B cell (primary cell): ENCODE results near the gene SERF2. TPM values are rescaled to one million over a fixed set of nuclear protein-coding genes. Genes with fewer than 3 reads are reported as not detected.

Source experiments
- ATAC-seq: fragments of 200-7000 bp; cut with Tn5 transposase; one replicate; pipeline ENCODE4 v1.10.0; 2021; ENCODE audit warnings: low read depth, mild to moderate bottlenecking, moderate number of reproducible peaks, moderate library complexity
- CTCF ChIA-PET: fragments of 350-600 bp; sonication (Branson Sonifier 250); formaldehyde crosslinking; loops from one replicate; lab custom pipeline; 2021; ENCODE audit warnings: antibody characterized with exemption, inconsistent platforms; lab: Charles Lee
- POLR2A ChIA-PET: fragments of 350-600 bp; sonication (Branson Sonifier 250); formaldehyde crosslinking; loops from one replicate; lab custom pipeline; 2021; ENCODE audit warnings: antibody characterized with exemption; lab: Charles Lee
- DNase-seq: peaks from one replicate; pipeline ENCODE4 v3.0.0; 2013
- H2AFZ ChIP-seq: 2 replicates; pipeline ENCODE4 v1.6.1; 2012; ENCODE audit warnings: mild to moderate bottlenecking, low read depth, low read length; ENCODE audit not compliant: insufficient read depth, poor library complexity, severe bottlenecking
- H3K27ac ChIP-seq, 2 donors: 1 replicate in 1 of 2; 2 replicates in 1 of 2; pipeline ENCODE4 v1.5.1; 2012 to 2013; ENCODE audit warnings: low read length in 2 of 2, mild to moderate bottlenecking in 2 of 2, moderate library complexity in 1 of 2
- H3K27me3 ChIP-seq, 4 experiments: fragments of 200-600 bp in 1 of 4; sonication (generic) in 1 of 4; replicated peaks in 1 of 4; 1 replicate in 2 of 4; 2 replicates in 2 of 4; pipeline versions ENCODE4 v1.6.1 to v1.7.0; 2013 to 2016; ENCODE audit warnings: low read length in 3 of 4, mild to moderate bottlenecking in 2 of 4, mixed read lengths in 1 of 4, moderate library complexity in 1 of 4; ENCODE audit not compliant: insufficient read depth in 4 of 4, control insufficient read depth in 3 of 4; ENCODE audit errors: control extremely low read depth in 1 of 4
- H3K36me3 ChIP-seq, 2 experiments: replicated peaks in 1 of 2; 1 replicate in 1 of 2; 2 replicates in 1 of 2; pipeline versions ENCODE4 v1.6.1 to v1.7.1; 2013; ENCODE audit warnings: low read length in 1 of 2; ENCODE audit not compliant: insufficient read depth in 2 of 2, control insufficient read depth in 1 of 2; ENCODE audit errors: control extremely low read depth in 1 of 2, extremely low read depth in 1 of 2
- H3K4me1 ChIP-seq, 2 donors: fragments of 200-600 bp in 1 of 2; sonication (generic) in 1 of 2; 1 replicate in 1 of 2; 2 replicates in 1 of 2; pipeline versions ENCODE4 v1.5.1 to v1.6.1; 2013 to 2017; ENCODE audit warnings: low read length in 2 of 2; ENCODE audit not compliant: control insufficient read depth in 2 of 2, insufficient read depth in 2 of 2
- H3K4me2 ChIP-seq: replicated peaks from 2 replicates; pipeline ENCODE3; 2012; ENCODE audit warnings: mild to moderate bottlenecking, low read depth, low read length; ENCODE audit not compliant: poor library complexity, severe bottlenecking
- H3K4me3 ChIP-seq, 5 experiments: fragments of 200-600 bp in 1 of 5; sonication (generic) in 1 of 5; 1 replicate in 3 of 5; 2 replicates in 2 of 5; pipeline versions ENCODE4 v1.5.1 to v1.7.0; 2011 to 2016; ENCODE audit warnings: low read length in 4 of 5, mild to moderate bottlenecking in 4 of 5, low read depth in 2 of 5, control low read depth in 1 of 5, moderate library complexity in 1 of 5; ENCODE audit not compliant: insufficient read depth in 1 of 5; ENCODE audit errors: control extremely low read depth in 1 of 5, extremely low read depth in 1 of 5
- H3K79me2 ChIP-seq: fragments of 200-600 bp; sonication (generic); one replicate; pipeline ENCODE4 v1.6.0; 2016; ENCODE audit warnings: low read length; ENCODE audit not compliant: control insufficient read depth, insufficient read depth
- H3K9ac ChIP-seq: fragments of 200-600 bp; sonication (generic); 2 replicates; pipeline ENCODE4 v1.6.1; 2017; ENCODE audit warnings: mild to moderate bottlenecking, low read length, moderate library complexity
- H3K9me3 ChIP-seq, 3 donors: one replicate each; pipeline versions ENCODE4 v1.6.1 to v1.7.1; 2013; ENCODE audit warnings: low read length in 2 of 3; ENCODE audit not compliant: control insufficient read depth in 2 of 3, insufficient read depth in 1 of 3; ENCODE audit errors: control extremely low read depth in 1 of 3
- H4K20me1 ChIP-seq: 2 replicates; pipeline ENCODE4 v1.6.0; 2012; ENCODE audit warnings: mild to moderate bottlenecking, low read length; ENCODE audit not compliant: insufficient read depth, control insufficient read depth, poor library complexity, severe bottlenecking
- H3K27ac Mint-ChIP-seq: one replicate; pipeline ENCODE4 v1.8.0; 2021; ENCODE audit warnings: mixed read lengths
- H3K27me3 Mint-ChIP-seq: one replicate; pipeline ENCODE4 v1.8.0; 2021; ENCODE audit warnings: mixed read lengths
- H3K4me1 Mint-ChIP-seq: one replicate; pipeline ENCODE4 v1.8.0; 2021; ENCODE audit warnings: mixed read lengths
- H3K4me3 Mint-ChIP-seq: one replicate; pipeline ENCODE4 v1.8.0; 2021; ENCODE audit warnings: mixed read lengths
- H3K9me3 Mint-ChIP-seq: one replicate; pipeline ENCODE4 v1.8.0; 2022; ENCODE audit warnings: mixed read lengths; ENCODE audit not compliant: insufficient read depth
- EZH2 ChIP-seq: IDR thresholded peaks from 2 replicates; pipeline ENCODE4 v1.6.1; 2012; ENCODE audit warnings: borderline replicate concordance, low read depth, mild to moderate bottlenecking, moderate library complexity, low read length; ENCODE audit not compliant: insufficient read depth, poor library complexity, severe bottlenecking
- WGBS: methylation state at CpG from one replicate; pipeline ENCODE4 v1.1.5; 2013; ENCODE audit warnings: missing lambda C conversion rate; ENCODE audit not compliant: insufficient coverage; 5-methylcytosine and 5-hydroxymethylcytosine counted together
- intact Hi-C: fragments of 100-400 bp; cut with micrococcal nuclease; formaldehyde crosslinking; loops from one replicate; pipeline ENCODE4 v1.10.0; 2022
- polyA plus RNA-seq: library from polyadenylated mRNA; depleted of rRNA; stranded (reverse); fragments of >200 nt; gene quantifications from 2 replicates; pipeline ENCODE4 v1.2.3, GENCODE V29; 2012
- total RNA-seq, 2 donors: library from RNA; stranded (reverse); fragments of 120-200 nt in 1 of 2; gene quantifications; 1 replicate in 1 of 2; 2 replicates in 1 of 2; pipeline versions ENCODE4 v1.2.3 to v1.2.4, GENCODE V29; 2013 to 2022
- TF ChIP-seq, protein P1 (sequence below): fragments of 200-600 bp; IDR thresholded peaks from one replicate; pipeline ENCODE4 v1.8.0; 2022; ENCODE audit warnings: antibody characterized with exemption, mild to moderate bottlenecking

SERF2 gene
- total and polyA plus RNA-seq, 2 donors (not counting 1 experiment from before 2014, with no cell fraction given): 455 to 806 TPM

GRCh38 chr15:43769584-43770228, 22.4 kb upstream of the SERF2 start:
- no peak overlapping the region for H2AFZ ChIP-seq
- H3K9me3 ChIP-seq: no peaks in the 10 kb centered on the region
- Mint-ChIP-seq H3K27me3 (no peaks in the 10 kb centered on the region), H3K27ac (no peak overlapping the region), H3K9me3 (no peaks in the 10 kb centered on the region), H3K4me1 (peaks cover 19% of the 10 kb centered on the region), H3K4me3 (no peak overlapping the region)
- 68% methylated on average over 2 of the region's 5 CpGs for WGBS
- H3K4me2 ChIP-seq: no peak overlapping the region
- H3K79me2 ChIP-seq: no peaks in the 10 kb centered on the region
- H3K27ac ChIP-seq: no peak overlapping the region
- intact Hi-C loops: loop anchor here (1.0 to 5.0 kb wide), 2 partner anchors 8 to 33 kb away; partner anchors contain the start of genes HYPK and SERINC4
- TF ChIP-seq, protein P1, sequence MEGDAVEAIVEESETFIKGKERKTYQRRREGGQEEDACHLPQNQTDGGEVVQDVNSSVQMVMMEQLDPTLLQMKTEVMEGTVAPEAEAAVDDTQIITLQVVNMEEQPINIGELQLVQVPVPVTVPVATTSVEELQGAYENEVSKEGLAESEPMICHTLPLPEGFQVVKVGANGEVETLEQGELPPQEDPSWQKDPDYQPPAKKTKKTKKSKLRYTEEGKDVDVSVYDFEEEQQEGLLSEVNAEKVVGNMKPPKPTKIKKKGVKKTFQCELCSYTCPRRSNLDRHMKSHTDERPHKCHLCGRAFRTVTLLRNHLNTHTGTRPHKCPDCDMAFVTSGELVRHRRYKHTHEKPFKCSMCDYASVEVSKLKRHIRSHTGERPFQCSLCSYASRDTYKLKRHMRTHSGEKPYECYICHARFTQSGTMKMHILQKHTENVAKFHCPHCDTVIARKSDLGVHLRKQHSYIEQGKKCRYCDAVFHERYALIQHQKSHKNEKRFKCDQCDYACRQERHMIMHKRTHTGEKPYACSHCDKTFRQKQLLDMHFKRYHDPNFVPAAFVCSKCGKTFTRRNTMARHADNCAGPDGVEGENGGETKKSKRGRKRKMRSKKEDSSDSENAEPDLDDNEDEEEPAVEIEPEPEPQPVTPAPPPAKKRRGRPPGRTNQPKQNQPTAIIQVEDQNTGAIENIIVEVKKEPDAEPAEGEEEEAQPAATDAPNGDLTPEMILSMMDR: peak; percentile 90
- TF ChIP-seq EZH2: no peak
- peaks cover 24 to 81% of the 10 kb centered on the region in 2 experiments for H3K36me3 ChIP-seq
- no peaks in the 10 kb centered on the region for H3K27me3 ChIP-seq
- peak; percentile 78 for ATAC-seq
- ChIA-PET CTCF (interaction anchor here (0.7 to 11.4 kb wide), 16 partner anchors 9 to 146 kb away, joined by 4 to 150 read pairs (median 6); partner anchors contain the start of genes HYPK, MFAP1, PDIA3 and SERF2), POLR2A (interaction anchor here (1.1 kb wide), 1 partner anchor 55 kb away, joined by 3 read pairs; the partner anchor contains the start of gene MFAP1)
- no peak overlapping the region for H3K4me3 ChIP-seq
- H3K9ac ChIP-seq: no peak overlapping the region
- H3K4me1 ChIP-seq: no peaks in the 10 kb centered on the region
- peaks cover 50% of the 10 kb centered on the region for H4K20me1 ChIP-seq
- peak; percentile 74 for DNase-seq

GRCh38 chr15:43771816-43772215, 20.3 kb upstream of the SERF2 start:
- no peak overlapping the region for H3K4me3 ChIP-seq
- H3K4me3 Mint-ChIP-seq: no peak overlapping the region
- POLR2A ChIA-PET: interaction anchor here (0.6 kb wide), 1 partner anchor 37 kb away, joined by 5 read pairs; no protein-coding TSS in a partner anchor
- H2AFZ ChIP-seq: no peak overlapping the region
- no peak overlapping the region for H3K27ac ChIP-seq
- TF ChIP-seq, protein P1: no peak
- TF ChIP-seq EZH2: no peak
- H3K27ac Mint-ChIP-seq: no peak overlapping the region
- H3K9ac ChIP-seq: no peak overlapping the region
- no peak overlapping the region for H3K4me2 ChIP-seq
- DNase-seq (no peak), ATAC-seq (no peak)
- peaks cover 33% of the 10 kb centered on the region for H3K4me1 Mint-ChIP-seq
- peaks cover 57% of the 10 kb centered on the region for H4K20me1 ChIP-seq
- no peaks in the 10 kb centered on the region for H3K27me3 Mint-ChIP-seq
- H3K27me3 ChIP-seq: no peaks in the 10 kb centered on the region
- intact Hi-C loops: no loop called here
- H3K4me1 ChIP-seq: peaks cover 9 to 19% of the 10 kb centered on the region in 2 donors
- H3K9me3 ChIP-seq: no peaks in the 10 kb centered on the region
- peaks cover 15 to 66% of the 10 kb centered on the region in 2 experiments for H3K36me3 ChIP-seq
- H3K9me3 Mint-ChIP-seq: no peaks in the 10 kb centered on the region
- CTCF ChIA-PET: interaction anchor here (0.6 to 11.4 kb wide), 6 partner anchors 11 to 35 kb away, joined by 3 to 150 read pairs (median 6); partner anchors contain the start of genes PDIA3 and SERF2
- peaks cover 10% of the 10 kb centered on the region for H3K79me2 ChIP-seq
- WGBS: 100% methylated on average over 2 of the region's 2 CpGs
